Measurements from ENCODE around the gene SLF1. TPM values are rescaled to one million over a fixed set of nuclear protein-coding genes. Genes with fewer than 3 reads are reported as not detected.

SLF1 gene
- total and polyA plus RNA-seq, 2 experiments from 2014 or later, result 36.3 to 43.8 TPM

DNA sequence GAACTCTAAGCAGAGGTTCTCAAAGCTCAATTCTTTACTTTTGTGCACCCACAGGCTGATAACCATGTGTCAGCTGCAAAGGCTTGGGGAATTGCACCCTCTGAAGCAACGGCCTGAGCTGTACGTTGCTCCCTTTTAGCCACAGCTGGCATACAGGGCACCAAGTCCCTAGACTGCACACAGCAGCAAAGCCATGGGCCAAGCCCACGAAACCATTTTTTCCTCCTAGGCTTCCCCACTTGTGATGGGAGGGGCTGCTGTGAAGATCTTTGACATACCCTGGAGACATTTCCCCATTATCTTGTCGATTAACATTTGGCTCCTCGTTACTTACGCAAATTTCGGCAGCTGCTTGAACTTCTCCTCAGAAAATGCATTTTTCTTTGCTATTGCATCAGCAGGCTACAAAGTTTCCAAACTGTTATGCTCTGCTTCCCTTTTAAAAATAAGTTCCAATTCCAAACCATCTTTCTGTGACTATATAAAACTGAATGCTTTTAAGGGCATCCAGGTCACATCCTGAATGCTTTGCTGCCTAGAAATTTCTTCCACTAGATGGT, 23.1 kb upstream of the SLF1 start:
- no peaks in the 10 kb centered on the region for H3K27me3 Mint-ChIP-seq (ENCODE audit: insufficient read depth, low read depth, poor library complexity)
- no peaks in the 10 kb centered on the region for H3K4me1 Mint-ChIP-seq
- Histone ChIP-seq H3K36me3 (ENCODE audit: insufficient read depth) (no peaks in the 10 kb centered on the region), H4K20me1 (replicated peaks; ENCODE audit: insufficient read depth) (no peaks in the 10 kb centered on the region), H3K4me3 (no peak overlapping the region), H3K9me2 (ENCODE audit: insufficient read depth) (no peaks in the 10 kb centered on the region), H3K4me1 (ENCODE audit: insufficient read depth) (no peaks in the 10 kb centered on the region), H3K4me2 (no peak overlapping the region), H3K79me2 (replicated peaks; ENCODE audit: insufficient read depth) (no peaks in the 10 kb centered on the region), H2AFZ (no peak overlapping the region), H3K27ac (ENCODE audit: low read depth) (no peak overlapping the region), H3K27me3 (ENCODE audit: insufficient read depth) (no peaks in the 10 kb centered on the region), H3F3A (replicated peaks; ENCODE audit: low read depth) (no peaks in the 10 kb centered on the region)
- H3K9me3 Mint-ChIP-seq, result no peaks in the 10 kb centered on the region
- no peak for ATAC-seq
- TF ChIP-seq EZH2 (IDR thresholded peaks at IDR 0.05; ENCODE audit: low read depth, unreplicated experiment) (no peak), ZNF331 (CRISPR knock-in tag; IDR thresholded peaks at IDR 0.05; ENCODE audit: low read depth) (no peak)
- no peak for DNase-seq (ENCODE audit: low spot score)
- no peak overlapping the region for H3K4me3 Mint-ChIP-seq
- no peak overlapping the region for H3K27ac Mint-ChIP-seq
- H3K36me3 Mint-ChIP-seq (ENCODE audit: low read depth), result no peaks in the 10 kb centered on the region

DNA sequence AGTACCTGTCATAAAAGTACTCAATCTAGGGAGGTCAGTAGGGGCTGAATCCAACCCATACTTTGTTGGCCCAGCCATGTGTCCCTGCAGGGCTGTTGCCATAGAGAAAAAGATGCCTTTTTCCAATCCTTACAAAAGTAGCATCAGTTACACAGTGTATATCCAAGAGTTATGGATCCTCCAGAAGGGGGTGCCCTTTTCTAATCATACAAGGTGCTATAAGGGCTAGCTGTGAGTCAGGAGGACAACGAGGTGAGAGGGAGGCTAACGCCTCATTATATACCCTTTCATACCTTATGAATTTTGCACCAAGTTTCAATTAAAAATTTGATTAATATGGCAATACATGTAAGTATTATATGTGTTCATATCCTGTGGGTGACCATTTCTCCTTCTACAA, 4.9 kb upstream of the SLF1 start:
- H3F3A ChIP-seq (replicated peaks; ENCODE audit: low read depth), result no peaks in the 10 kb centered on the region
- ATAC-seq (peak; percentile 38), DNase-seq (ENCODE audit: low spot score) (peak; percentile 75)
- H2AFZ ChIP-seq, result no peak overlapping the region
- H3K27ac ChIP-seq (ENCODE audit: low read depth), result no peak overlapping the region
- H3K36me3 ChIP-seq (ENCODE audit: insufficient read depth), result no peaks in the 10 kb centered on the region
- no peaks in the 10 kb centered on the region for H3K9me2 ChIP-seq (ENCODE audit: insufficient read depth)
- no peaks in the 10 kb centered on the region for H4K20me1 ChIP-seq (replicated peaks; ENCODE audit: insufficient read depth)
- no peaks in the 10 kb centered on the region for H3K27me3 ChIP-seq (ENCODE audit: insufficient read depth)
- H3K4me1 ChIP-seq (ENCODE audit: insufficient read depth), result peaks cover 24% of the 10 kb centered on the region
- Mint-ChIP-seq H3K4me3 (no peak overlapping the region), H3K36me3 (ENCODE audit: low read depth) (no peaks in the 10 kb centered on the region), H3K27me3 (ENCODE audit: insufficient read depth, low read depth, poor library complexity) (no peaks in the 10 kb centered on the region), H3K4me1 (peaks cover 26% of the 10 kb centered on the region), H3K9me3 (no peaks in the 10 kb centered on the region), H3K27ac (no peak overlapping the region; the same call in 1 of the 2 replicates)
- peaks cover 6% of the 10 kb centered on the region; the same call in 1 of the 2 replicates for H3K79me2 ChIP-seq (replicated peaks; ENCODE audit: insufficient read depth)
- TF ChIP-seq ZNF331 (CRISPR knock-in tag; IDR thresholded peaks at IDR 0.05; ENCODE audit: low read depth) (no peak), JUNB (IDR thresholded peaks at IDR 0.05; ENCODE audit: unreplicated experiment) (no peak), POLR2AphosphoS5 (IDR thresholded peaks at IDR 0.05; ENCODE audit: low read depth) (no peak)
- TF ChIP-seq, protein P1, sequence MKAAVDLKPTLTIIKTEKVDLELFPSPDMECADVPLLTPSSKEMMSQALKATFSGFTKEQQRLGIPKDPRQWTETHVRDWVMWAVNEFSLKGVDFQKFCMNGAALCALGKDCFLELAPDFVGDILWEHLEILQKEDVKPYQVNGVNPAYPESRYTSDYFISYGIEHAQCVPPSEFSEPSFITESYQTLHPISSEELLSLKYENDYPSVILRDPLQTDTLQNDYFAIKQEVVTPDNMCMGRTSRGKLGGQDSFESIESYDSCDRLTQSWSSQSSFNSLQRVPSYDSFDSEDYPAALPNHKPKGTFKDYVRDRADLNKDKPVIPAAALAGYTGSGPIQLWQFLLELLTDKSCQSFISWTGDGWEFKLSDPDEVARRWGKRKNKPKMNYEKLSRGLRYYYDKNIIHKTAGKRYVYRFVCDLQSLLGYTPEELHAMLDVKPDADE (IDR thresholded peaks at IDR 0.05), result no peak
- TF ChIP-seq, protein P2, sequence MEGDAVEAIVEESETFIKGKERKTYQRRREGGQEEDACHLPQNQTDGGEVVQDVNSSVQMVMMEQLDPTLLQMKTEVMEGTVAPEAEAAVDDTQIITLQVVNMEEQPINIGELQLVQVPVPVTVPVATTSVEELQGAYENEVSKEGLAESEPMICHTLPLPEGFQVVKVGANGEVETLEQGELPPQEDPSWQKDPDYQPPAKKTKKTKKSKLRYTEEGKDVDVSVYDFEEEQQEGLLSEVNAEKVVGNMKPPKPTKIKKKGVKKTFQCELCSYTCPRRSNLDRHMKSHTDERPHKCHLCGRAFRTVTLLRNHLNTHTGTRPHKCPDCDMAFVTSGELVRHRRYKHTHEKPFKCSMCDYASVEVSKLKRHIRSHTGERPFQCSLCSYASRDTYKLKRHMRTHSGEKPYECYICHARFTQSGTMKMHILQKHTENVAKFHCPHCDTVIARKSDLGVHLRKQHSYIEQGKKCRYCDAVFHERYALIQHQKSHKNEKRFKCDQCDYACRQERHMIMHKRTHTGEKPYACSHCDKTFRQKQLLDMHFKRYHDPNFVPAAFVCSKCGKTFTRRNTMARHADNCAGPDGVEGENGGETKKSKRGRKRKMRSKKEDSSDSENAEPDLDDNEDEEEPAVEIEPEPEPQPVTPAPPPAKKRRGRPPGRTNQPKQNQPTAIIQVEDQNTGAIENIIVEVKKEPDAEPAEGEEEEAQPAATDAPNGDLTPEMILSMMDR (conservative IDR thresholded peaks at IDR 0.05; ENCODE audit: low read depth in 2 of 2), result peak; percentile 65 to 69
- H3K4me2 ChIP-seq, result no peak overlapping the region
- H3K4me3 ChIP-seq, result no peak overlapping the region

Data from GM23338 (cell line).